B cell (primary cell): Measurements from ENCODE around the gene BIRC2. TPM values are rescaled to one million over a fixed set of nuclear protein-coding genes. Genes with fewer than 3 reads are reported as not detected.

Source experiments
- ATAC-seq: fragments of 200-7000 bp; cut with Tn5 transposase; one replicate; pipeline ENCODE4 v1.10.0; 2021; ENCODE audit warnings: low read depth, mild to moderate bottlenecking, moderate number of reproducible peaks, moderate library complexity
- CTCF ChIA-PET: fragments of 350-600 bp; sonication (Branson Sonifier 250); formaldehyde crosslinking; loops from one replicate; lab custom pipeline; 2021; ENCODE audit warnings: antibody characterized with exemption, inconsistent platforms; lab: Charles Lee
- POLR2A ChIA-PET: fragments of 350-600 bp; sonication (Branson Sonifier 250); formaldehyde crosslinking; loops from one replicate; lab custom pipeline; 2021; ENCODE audit warnings: antibody characterized with exemption; lab: Charles Lee
- DNase-seq: peaks from one replicate; pipeline ENCODE4 v3.0.0; 2013
- H2AFZ ChIP-seq: 2 replicates; pipeline ENCODE4 v1.6.1; 2012; ENCODE audit warnings: mild to moderate bottlenecking, low read depth, low read length; ENCODE audit not compliant: insufficient read depth, poor library complexity, severe bottlenecking
- H3K27ac ChIP-seq, 2 donors: 1 replicate in 1 of 2; 2 replicates in 1 of 2; pipeline ENCODE4 v1.5.1; 2012 to 2013; ENCODE audit warnings: low read length in 2 of 2, mild to moderate bottlenecking in 2 of 2, moderate library complexity in 1 of 2
- H3K27me3 ChIP-seq, 4 experiments: fragments of 200-600 bp in 1 of 4; sonication (generic) in 1 of 4; replicated peaks in 1 of 4; 1 replicate in 2 of 4; 2 replicates in 2 of 4; pipeline versions ENCODE4 v1.6.1 to v1.7.0; 2013 to 2016; ENCODE audit warnings: low read length in 3 of 4, mild to moderate bottlenecking in 2 of 4, mixed read lengths in 1 of 4, moderate library complexity in 1 of 4; ENCODE audit not compliant: insufficient read depth in 4 of 4, control insufficient read depth in 3 of 4; ENCODE audit errors: control extremely low read depth in 1 of 4
- H3K36me3 ChIP-seq, 2 experiments: replicated peaks in 1 of 2; 1 replicate in 1 of 2; 2 replicates in 1 of 2; pipeline versions ENCODE4 v1.6.1 to v1.7.1; 2013; ENCODE audit warnings: low read length in 1 of 2; ENCODE audit not compliant: insufficient read depth in 2 of 2, control insufficient read depth in 1 of 2; ENCODE audit errors: control extremely low read depth in 1 of 2, extremely low read depth in 1 of 2
- H3K4me1 ChIP-seq, 2 donors: fragments of 200-600 bp in 1 of 2; sonication (generic) in 1 of 2; 1 replicate in 1 of 2; 2 replicates in 1 of 2; pipeline versions ENCODE4 v1.5.1 to v1.6.1; 2013 to 2017; ENCODE audit warnings: low read length in 2 of 2; ENCODE audit not compliant: control insufficient read depth in 2 of 2, insufficient read depth in 2 of 2
- H3K4me2 ChIP-seq: replicated peaks from 2 replicates; pipeline ENCODE3; 2012; ENCODE audit warnings: mild to moderate bottlenecking, low read depth, low read length; ENCODE audit not compliant: poor library complexity, severe bottlenecking
- H3K4me3 ChIP-seq, 5 experiments: fragments of 200-600 bp in 1 of 5; sonication (generic) in 1 of 5; 1 replicate in 3 of 5; 2 replicates in 2 of 5; pipeline versions ENCODE4 v1.5.1 to v1.7.0; 2011 to 2016; ENCODE audit warnings: low read length in 4 of 5, mild to moderate bottlenecking in 4 of 5, low read depth in 2 of 5, control low read depth in 1 of 5, moderate library complexity in 1 of 5; ENCODE audit not compliant: insufficient read depth in 1 of 5; ENCODE audit errors: control extremely low read depth in 1 of 5, extremely low read depth in 1 of 5
- H3K79me2 ChIP-seq: fragments of 200-600 bp; sonication (generic); one replicate; pipeline ENCODE4 v1.6.0; 2016; ENCODE audit warnings: low read length; ENCODE audit not compliant: control insufficient read depth, insufficient read depth
- H3K9ac ChIP-seq: fragments of 200-600 bp; sonication (generic); 2 replicates; pipeline ENCODE4 v1.6.1; 2017; ENCODE audit warnings: mild to moderate bottlenecking, low read length, moderate library complexity
- H3K9me3 ChIP-seq, 3 donors: one replicate each; pipeline versions ENCODE4 v1.6.1 to v1.7.1; 2013; ENCODE audit warnings: low read length in 2 of 3; ENCODE audit not compliant: control insufficient read depth in 2 of 3, insufficient read depth in 1 of 3; ENCODE audit errors: control extremely low read depth in 1 of 3
- H4K20me1 ChIP-seq: 2 replicates; pipeline ENCODE4 v1.6.0; 2012; ENCODE audit warnings: mild to moderate bottlenecking, low read length; ENCODE audit not compliant: insufficient read depth, control insufficient read depth, poor library complexity, severe bottlenecking
- H3K27ac Mint-ChIP-seq: one replicate; pipeline ENCODE4 v1.8.0; 2021; ENCODE audit warnings: mixed read lengths
- H3K27me3 Mint-ChIP-seq: one replicate; pipeline ENCODE4 v1.8.0; 2021; ENCODE audit warnings: mixed read lengths
- H3K4me1 Mint-ChIP-seq: one replicate; pipeline ENCODE4 v1.8.0; 2021; ENCODE audit warnings: mixed read lengths
- H3K4me3 Mint-ChIP-seq: one replicate; pipeline ENCODE4 v1.8.0; 2021; ENCODE audit warnings: mixed read lengths
- H3K9me3 Mint-ChIP-seq: one replicate; pipeline ENCODE4 v1.8.0; 2022; ENCODE audit warnings: mixed read lengths; ENCODE audit not compliant: insufficient read depth
- EZH2 ChIP-seq: IDR thresholded peaks from 2 replicates; pipeline ENCODE4 v1.6.1; 2012; ENCODE audit warnings: borderline replicate concordance, low read depth, mild to moderate bottlenecking, moderate library complexity, low read length; ENCODE audit not compliant: insufficient read depth, poor library complexity, severe bottlenecking
- WGBS: methylation state at CpG from one replicate; pipeline ENCODE4 v1.1.5; 2013; ENCODE audit warnings: missing lambda C conversion rate; ENCODE audit not compliant: insufficient coverage; 5-methylcytosine and 5-hydroxymethylcytosine counted together
- intact Hi-C: fragments of 100-400 bp; cut with micrococcal nuclease; formaldehyde crosslinking; loops from one replicate; pipeline ENCODE4 v1.10.0; 2022
- polyA plus RNA-seq: library from polyadenylated mRNA; depleted of rRNA; stranded (reverse); fragments of >200 nt; gene quantifications from 2 replicates; pipeline ENCODE4 v1.2.3, GENCODE V29; 2012
- total RNA-seq, 2 donors: library from RNA; stranded (reverse); fragments of 120-200 nt in 1 of 2; gene quantifications; 1 replicate in 1 of 2; 2 replicates in 1 of 2; pipeline versions ENCODE4 v1.2.3 to v1.2.4, GENCODE V29; 2013 to 2022
- TF ChIP-seq, protein P1 (sequence below): fragments of 200-600 bp; IDR thresholded peaks from one replicate; pipeline ENCODE4 v1.8.0; 2022; ENCODE audit warnings: antibody characterized with exemption, mild to moderate bottlenecking

Gene BIRC2
- total and polyA plus RNA-seq, 2 donors (not counting 1 experiment from before 2014, with no cell fraction given) = 20.1 to 51.0 TPM

DNA sequence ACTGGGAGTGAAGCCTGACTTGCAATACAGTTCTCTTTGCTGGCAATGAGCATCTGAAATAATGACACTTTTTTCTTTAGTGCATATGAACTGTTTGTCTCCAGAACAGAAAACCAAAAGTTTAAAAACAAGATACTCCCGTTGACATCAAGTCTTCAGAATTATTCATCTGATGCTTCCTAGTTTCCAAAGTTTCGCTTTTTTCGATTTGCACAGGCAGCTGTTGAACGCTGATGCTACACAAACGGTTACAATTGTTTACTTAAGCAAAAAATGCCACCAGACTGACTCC is 612 bp upstream of the BIRC2 start:
- peaks cover 31% of the 10 kb centered on the region for H3K79me2 ChIP-seq
- H3K9ac ChIP-seq = peak overlapping the region; percentile 96
- ATAC-seq (no peak), DNase-seq (no peak)
- H3K27me3 Mint-ChIP-seq = no peaks in the 10 kb centered on the region
- ChIA-PET POLR2A (no interaction called here), CTCF (interaction anchor here (0.6 to 13.3 kb wide), 3 partner anchors 28 to 266 kb away, joined by 3 to 295 read pairs (median 4); no protein-coding TSS in a partner anchor)
- H3K4me2 ChIP-seq = peak overlapping the region; percentile 90
- H3K9me3 ChIP-seq = no peaks in the 10 kb centered on the region
- no peaks in the 10 kb centered on the region for H4K20me1 ChIP-seq
- TF ChIP-seq EZH2 = no peak
- TF ChIP-seq, protein P1, sequence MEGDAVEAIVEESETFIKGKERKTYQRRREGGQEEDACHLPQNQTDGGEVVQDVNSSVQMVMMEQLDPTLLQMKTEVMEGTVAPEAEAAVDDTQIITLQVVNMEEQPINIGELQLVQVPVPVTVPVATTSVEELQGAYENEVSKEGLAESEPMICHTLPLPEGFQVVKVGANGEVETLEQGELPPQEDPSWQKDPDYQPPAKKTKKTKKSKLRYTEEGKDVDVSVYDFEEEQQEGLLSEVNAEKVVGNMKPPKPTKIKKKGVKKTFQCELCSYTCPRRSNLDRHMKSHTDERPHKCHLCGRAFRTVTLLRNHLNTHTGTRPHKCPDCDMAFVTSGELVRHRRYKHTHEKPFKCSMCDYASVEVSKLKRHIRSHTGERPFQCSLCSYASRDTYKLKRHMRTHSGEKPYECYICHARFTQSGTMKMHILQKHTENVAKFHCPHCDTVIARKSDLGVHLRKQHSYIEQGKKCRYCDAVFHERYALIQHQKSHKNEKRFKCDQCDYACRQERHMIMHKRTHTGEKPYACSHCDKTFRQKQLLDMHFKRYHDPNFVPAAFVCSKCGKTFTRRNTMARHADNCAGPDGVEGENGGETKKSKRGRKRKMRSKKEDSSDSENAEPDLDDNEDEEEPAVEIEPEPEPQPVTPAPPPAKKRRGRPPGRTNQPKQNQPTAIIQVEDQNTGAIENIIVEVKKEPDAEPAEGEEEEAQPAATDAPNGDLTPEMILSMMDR = no peak
- H3K27ac Mint-ChIP-seq = peak overlapping the region; percentile 98
- intact Hi-C loops = loop anchor here (2.0 to 5.0 kb wide), 3 partner anchors 39 to 200 kb away; no protein-coding TSS in a partner anchor
- peak overlapping the region; percentile 94 to 97 for H3K27ac ChIP-seq
- H3K4me3 ChIP-seq = peak overlapping the region; percentile 51 to 98 (median 82)
- H3K4me1 Mint-ChIP-seq = peaks cover 40% of the 10 kb centered on the region
- H3K9me3 Mint-ChIP-seq = no peaks in the 10 kb centered on the region
- WGBS = 0% methylated on average over 5 of the region's 5 CpGs
- peaks cover 0 to 7% of the 10 kb centered on the region in 2 experiments for H3K36me3 ChIP-seq
- H3K4me1 ChIP-seq = peaks cover 19 to 26% of the 10 kb centered on the region in 2 donors
- H3K4me3 Mint-ChIP-seq = peak overlapping the region; percentile 90
- no peaks in the 10 kb centered on the region for H3K27me3 ChIP-seq
- H2AFZ ChIP-seq = peak overlapping the region; percentile 73

- Mint-ChIP-seq H3K9me3 (no peaks in the 10 kb centered on the region), H3K4me3 (peak overlapping the region; percentile 90), H3K4me1 (peaks cover 34% of the 10 kb centered on the region), H3K27ac (peak overlapping the region; percentile 98), H3K27me3 (no peaks in the 10 kb centered on the region)
- ATAC-seq (no peak), DNase-seq (no peak)
- ChIA-PET POLR2A (interaction anchor here (0.6 to 0.8 kb wide), 4 partner anchors 29 to 148 kb away, joined by 3 to 7 read pairs (median 4); no protein-coding TSS in a partner anchor), CTCF (interaction anchor here (1.8 to 13.3 kb wide), 5 partner anchors 43 to 318 kb away, joined by 6 to 295 read pairs (median 14); no protein-coding TSS in a partner anchor)
- Histone ChIP-seq H3K27me3 (no peaks in the 10 kb centered on the region), H3K9ac (peak overlapping the region; percentile 96), H3K27ac (peak overlapping the region; percentile 94 to 97), H3K4me1 (peaks cover 13 to 21% of the 10 kb centered on the region in 2 donors), H2AFZ (peak overlapping the region; percentile 73), H4K20me1 (no peaks in the 10 kb centered on the region), H3K79me2 (peaks cover 31% of the 10 kb centered on the region), H3K4me2 (peak overlapping the region; percentile 90), H3K4me3 (peak overlapping the region; percentile 63 to 98 (median 92)), H3K9me3 (no peaks in the 10 kb centered on the region), H3K36me3 (peaks cover 0 to 7% of the 10 kb centered on the region in 2 experiments)
- intact Hi-C loops = loop anchor here (1.0 to 5.0 kb wide), 7 partner anchors 30 to 199 kb away; partner anchors contain the start of genes BIRC3 and TMEM123
- no peak for TF ChIP-seq EZH2
- TF ChIP-seq, protein P1 = no peak
- under 1% methylated on average over 26 of the region's 33 CpGs for WGBS
Measured at GRCh38 chr11:102347462-102348370, 702 bp downstream of the BIRC2 start.
